Panc1 (cell line): ENCODE data around the gene IFI6. TPM values are rescaled to one million over a fixed set of nuclear protein-coding genes. Genes with fewer than 3 reads are reported as not detected.

Experiments used
- ATAC-seq: fragments of 200-7000 bp; cut with Tn5 transposase; 2 replicates; pipeline ENCODE4 v1.9.1; 2020; ENCODE audit warnings: mild to moderate bottlenecking, moderate library complexity
- BruUV-seq: library from RNA; stranded (reverse); fragments of 400-500 nt; replicated peaks from 2 replicates; lab custom pipeline; 2021; lab: Mats Ljungman, UMichigan
- CTCF ChIA-PET: fragments of 300-600 bp; sonication (Branson Sonifier 250); formaldehyde crosslinking; loops from one replicate; lab custom pipeline; 2022; ENCODE audit warnings: antibody characterized with exemption; lab: Charles Lee
- POLR2A ChIA-PET: fragments of 300-600 bp; sonication (Branson Sonifier 250); formaldehyde crosslinking; loops from one replicate; lab custom pipeline; 2022; ENCODE audit warnings: antibody characterized with exemption; lab: Charles Lee
- DNase-seq: peaks from one replicate; pipeline ENCODE4 v3.0.0-alpha.2; 2010; ENCODE audit warnings: low read depth, low spot score
- H3K27ac ChIP-seq: 2 replicates; pipeline ENCODE4 v1.5.1; 2011; ENCODE audit warnings: mild to moderate bottlenecking, low read length, inconsistent platforms
- H3K27me3 ChIP-seq: fragments of 200-500 bp; sonication (Bioruptor generic); 2 replicates; pipeline ENCODE4 v1.6.0; 2014; ENCODE audit warnings: low read length, inconsistent platforms; ENCODE audit not compliant: control insufficient read depth, insufficient read depth
- H3K36me3 ChIP-seq: fragments of 200-500 bp; sonication (Bioruptor generic); 2 replicates; pipeline ENCODE4 v1.5.1; 2014; ENCODE audit warnings: inconsistent platforms, mild to moderate bottlenecking, low read length, moderate library complexity; ENCODE audit not compliant: control insufficient read depth, insufficient read depth
- H3K4me1 ChIP-seq: 2 replicates; pipeline ENCODE4 v1.5.1; 2011; ENCODE audit warnings: inconsistent platforms, mild to moderate bottlenecking, low read length, moderate library complexity; ENCODE audit not compliant: control insufficient read depth, insufficient read depth
- H3K4me3 ChIP-seq, 2 experiments: 2 replicates each; pipeline ENCODE4 v1.5.1; 2011 to 2012; ENCODE audit warnings: low read depth in 2 of 2, low read length in 2 of 2, mild to moderate bottlenecking in 2 of 2, inconsistent platforms in 1 of 2, moderate library complexity in 1 of 2
- H3K9me3 ChIP-seq: fragments of 200-500 bp; sonication (Bioruptor generic); 2 replicates; pipeline ENCODE4 v1.5.1; 2014; ENCODE audit warnings: low read depth, mild to moderate bottlenecking, inconsistent platforms, low read length, moderate library complexity; ENCODE audit not compliant: control insufficient read depth, insufficient read depth
- CTCF ChIP-seq: fragments of 450-650 bp; IDR thresholded peaks from 2 replicates; pipeline ENCODE4 v1.5.1; 2017; ENCODE audit warnings: mild to moderate bottlenecking
- POLR2AphosphoS5 ChIP-seq: IDR thresholded peaks from 2 replicates; pipeline ENCODE4 v1.6.1; 2012; ENCODE audit warnings: mild to moderate bottlenecking, low read depth, low read length, moderate library complexity
- REST ChIP-seq, 2 experiments: IDR thresholded peaks; 2 replicates each; pipeline ENCODE4 v1.6.1; 2011 to 2012; ENCODE audit warnings: low read depth in 2 of 2, control low read depth in 1 of 2, low read length in 1 of 2, mild to moderate bottlenecking in 1 of 2, moderate library complexity in 1 of 2; ENCODE audit not compliant: insufficient read depth in 1 of 2
- SIN3A ChIP-seq: IDR thresholded peaks from 2 replicates; pipeline ENCODE4 v1.6.1; 2012; ENCODE audit warnings: low read depth, mild to moderate bottlenecking, low read length, moderate library complexity, borderline replicate concordance; ENCODE audit not compliant: insufficient read depth
- TCF7L2 ChIP-seq: IDR thresholded peaks from 2 replicates; pipeline ENCODE4 v1.6.1; 2011; ENCODE audit warnings: mild to moderate bottlenecking, low read depth, low read length, inconsistent platforms
- in situ Hi-C: cut with HindIII; loops from 2 replicates; pipeline ENCODE4 v1.10.0; 2016; ENCODE audit warnings: low sequenced_read_pairs, low pct_unique_long_range_greater_than_20kb
- intact Hi-C: fragments of 100-400 bp; cut with micrococcal nuclease; formaldehyde crosslinking; loops from one replicate; pipeline ENCODE4 v1.10.0; 2022; ENCODE audit not compliant: unreplicated experiment
- total RNA-seq: library from RNA; stranded (reverse); gene quantifications from one replicate; pipeline ENCODE4 v1.2.1, GENCODE V29; 2021; ENCODE audit not compliant: unreplicated experiment

The IFI6 gene
- total RNA-seq, 1 experiment from 2014 or later: 39.1 TPM

- in situ Hi-C loops (no loop called here), intact Hi-C loops (loop anchor here (10.0 kb wide), 1 partner anchor 274 kb away; the partner anchor contains the start of gene GPR3)
- peaks cover 7% of the 10 kb centered on the region; the same call in 1 of the 2 replicates for H3K4me1 ChIP-seq
- H3K27me3 ChIP-seq: no peaks in the 10 kb centered on the region
- no peaks in the 10 kb centered on the region for H3K36me3 ChIP-seq
- POLR2A ChIA-PET: interaction anchor here (0.5 kb wide), 1 partner anchor 123 kb away, joined by 5 read pairs; no protein-coding TSS in a partner anchor
- ATAC-seq: peak; percentile 54
- CTCF ChIA-PET: interaction anchor here (0.6 to 1.5 kb wide), 12 partner anchors 27 to 549 kb away, joined by 3 to 14 read pairs (median 4); partner anchors contain the start of genes FAM76A and STX12
- DNase-seq: no peak
- no peak overlapping the region for H3K27ac ChIP-seq
- no TSS peak for BruUV-seq
- peak; percentile 93 for TF ChIP-seq CTCF
- no peak for TF ChIP-seq TCF7L2
- TF ChIP-seq POLR2AphosphoS5: no peak
- TF ChIP-seq SIN3A: no peak
- no peaks in the 10 kb centered on the region for H3K9me3 ChIP-seq
- peak overlapping the region; percentile 33 to 57 for H3K4me3 ChIP-seq
Measured at GRCh38 chr1:27668808-27669723, 2.9 kb downstream of the IFI6 start.

DNA sequence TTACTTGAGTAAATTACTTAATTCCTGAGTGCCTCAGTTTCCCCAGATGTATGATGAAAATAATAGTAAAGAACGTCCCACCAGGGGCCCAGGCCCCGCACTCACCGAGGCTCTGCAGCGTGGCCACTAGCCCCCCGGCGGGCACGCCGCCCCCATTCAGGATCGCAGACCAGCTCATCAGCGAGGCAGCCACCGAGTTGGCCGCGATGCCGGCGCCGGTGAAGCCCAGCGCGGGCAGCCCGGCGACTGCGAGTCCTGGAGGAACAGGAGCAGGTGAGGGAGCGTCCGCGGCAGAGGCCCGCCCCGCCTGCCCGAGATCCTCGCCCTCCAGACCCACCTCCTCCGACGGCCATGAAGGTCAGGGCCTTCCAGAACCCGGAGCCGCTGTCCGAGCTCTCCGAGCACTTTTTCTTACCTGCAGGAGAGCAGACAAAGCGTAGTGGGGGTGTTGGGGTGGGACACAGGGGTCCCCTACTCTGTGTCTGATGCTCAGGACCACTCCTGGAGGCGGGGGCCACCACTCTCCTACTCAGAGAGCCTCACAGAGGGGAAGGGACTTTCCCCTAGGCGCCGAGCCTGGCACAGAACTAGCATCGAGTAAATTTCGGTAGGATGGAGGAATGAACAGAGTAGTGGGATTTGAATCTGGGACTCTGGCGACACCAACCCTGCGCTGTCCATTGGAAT is 3.7 kb downstream of the IFI6 start:
- H3K27me3 ChIP-seq: no peaks in the 10 kb centered on the region
- H3K36me3 ChIP-seq: no peaks in the 10 kb centered on the region
- no peak for DNase-seq
- no TSS peak for BruUV-seq
- intact Hi-C loops (loop anchor here (10.0 kb wide), 1 partner anchor 273 kb away; the partner anchor contains the start of gene GPR3), in situ Hi-C loops (no loop called here)
- H3K4me1 ChIP-seq: peaks cover 7% of the 10 kb centered on the region; the same call in 1 of the 2 replicates
- no peak overlapping the region for H3K4me3 ChIP-seq
- H3K9me3 ChIP-seq: no peaks in the 10 kb centered on the region
- CTCF ChIA-PET: no interaction called here
- TF ChIP-seq POLR2AphosphoS5 (no peak), REST (IDR thresholded peaks at IDR 0.05; ENCODE audit: insufficient read depth in 1 of 2, low read depth in 2 of 2, low read length in 1 of 2) (no peak), TCF7L2 (no peak), SIN3A (no peak), CTCF (no peak)
- H3K27ac ChIP-seq: no peak overlapping the region
- no peak for ATAC-seq
- POLR2A ChIA-PET: no interaction called here
